ENCODE results near the gene ZNF18.

ZNF18 gene

DNA sequence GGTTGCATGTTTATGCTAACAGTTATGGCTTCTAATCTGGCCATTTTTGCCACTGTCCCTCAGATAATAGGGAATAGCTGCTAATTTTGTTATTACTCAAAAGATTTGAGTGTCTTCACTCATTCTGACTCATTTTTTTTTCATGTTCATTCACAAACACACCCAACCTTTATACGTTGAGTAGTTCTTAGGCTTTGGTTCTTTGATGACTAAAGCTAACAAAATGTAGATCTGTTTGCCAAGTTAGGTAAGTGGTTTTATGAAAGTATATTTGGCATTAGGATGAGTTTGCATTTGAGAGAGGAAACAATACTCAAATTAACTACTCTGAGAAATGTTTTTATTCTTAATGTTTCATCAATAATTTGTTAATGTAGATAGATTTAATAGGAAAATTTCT is 27.1 kb upstream of the ZNF18 start:
- peaks cover 15% of the 10 kb centered on the region for H3K4me1 ChIP-seq (ENCODE audit: control insufficient read depth, insufficient read depth, low read length, poor library complexity, severe bottlenecking)
- DNase-seq, result no peak
- H3K4me3 ChIP-seq (ENCODE audit: insufficient read depth, low read depth, low read length, poor library complexity, severe bottlenecking), result no peak overlapping the region
- no peaks in the 10 kb centered on the region for H3K27me3 ChIP-seq (replicated peaks; ENCODE audit: control insufficient read depth, insufficient read depth, low read length, poor library complexity, severe bottlenecking)
- H3K9me3 ChIP-seq (ENCODE audit: control insufficient read depth, low read length), result no peaks in the 10 kb centered on the region
- H3K27ac ChIP-seq (ENCODE audit: insufficient read depth, low read length, poor library complexity, severe bottlenecking), result no peak overlapping the region
- H3K36me3 ChIP-seq (ENCODE audit: control insufficient read depth, insufficient read depth, low read length), result no peaks in the 10 kb centered on the region

GRCh38 chr17:12022310-12022709 is 25.0 kb upstream of the ZNF18 start:
- Histone ChIP-seq H3K9me3 (ENCODE audit: control insufficient read depth, low read length) (no peaks in the 10 kb centered on the region), H3K27ac (ENCODE audit: insufficient read depth, low read length, poor library complexity, severe bottlenecking) (no peak overlapping the region), H3K4me3 (ENCODE audit: insufficient read depth, low read depth, low read length, poor library complexity, severe bottlenecking) (no peak overlapping the region)

GRCh38 chr17:12021623-12022140 is 24.4 kb upstream of the ZNF18 start:
- H3K27ac ChIP-seq (ENCODE audit: insufficient read depth, low read length, poor library complexity, severe bottlenecking), result peak overlapping the region; percentile 71

More at GRCh38 chr17:12022310-12022709, 25.0 kb upstream of the ZNF18 start:
- H3K36me3 ChIP-seq (ENCODE audit: control insufficient read depth, insufficient read depth, low read length), result no peaks in the 10 kb centered on the region
- peaks cover 15% of the 10 kb centered on the region for H3K4me1 ChIP-seq (ENCODE audit: control insufficient read depth, insufficient read depth, low read length, poor library complexity, severe bottlenecking)
- no peak for DNase-seq
- no peaks in the 10 kb centered on the region for H3K27me3 ChIP-seq (replicated peaks; ENCODE audit: control insufficient read depth, insufficient read depth, low read length, poor library complexity, severe bottlenecking)

DNA sequence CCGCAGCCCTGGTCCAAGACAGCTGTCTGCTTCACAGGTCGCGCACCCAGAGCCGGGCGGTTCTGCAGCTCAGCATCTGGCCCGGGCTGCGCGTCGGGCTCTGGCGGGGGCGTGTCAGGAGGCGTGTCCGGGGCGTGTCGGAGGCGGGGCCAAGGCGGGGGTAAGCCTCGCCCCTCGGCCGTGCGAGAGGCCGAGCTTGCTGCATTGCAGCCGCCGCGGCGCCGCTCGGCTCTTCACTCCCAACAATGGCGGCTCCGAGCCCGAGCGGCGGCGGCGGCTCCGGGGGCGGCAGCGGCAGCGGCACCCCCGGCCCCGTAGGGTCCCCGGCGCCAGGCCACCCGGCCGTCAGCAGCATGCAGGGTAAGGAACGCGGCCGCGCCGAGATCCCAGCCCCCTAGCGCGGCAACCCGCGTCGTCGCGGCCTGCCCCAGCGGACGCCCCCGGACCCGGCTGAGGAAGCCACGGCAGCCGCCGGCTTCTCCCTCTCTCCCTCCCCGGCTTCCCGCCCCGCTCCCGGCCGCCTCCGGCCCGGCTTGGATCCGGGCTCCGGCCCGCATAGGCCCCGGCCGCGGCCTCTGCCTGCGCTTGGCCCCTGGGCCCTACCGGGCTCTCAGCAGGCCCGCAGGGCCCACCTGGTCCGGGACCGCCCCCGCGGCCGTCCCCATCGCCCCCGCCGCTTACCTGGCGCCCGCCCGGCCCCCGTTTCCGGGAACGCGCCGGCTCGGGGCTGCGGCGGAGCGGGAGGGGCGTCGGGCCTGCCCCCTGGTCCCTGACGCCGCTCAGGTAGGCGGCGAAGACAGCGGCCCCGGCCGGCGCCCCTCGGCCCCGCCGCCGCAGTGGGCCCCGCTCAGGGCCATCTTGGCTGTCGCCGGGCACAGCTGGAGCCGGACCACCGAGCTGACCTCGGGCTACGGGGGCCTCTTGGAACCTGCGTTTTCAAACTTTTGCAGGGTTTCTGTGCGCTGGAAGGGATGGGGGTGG is 23.7 kb upstream of the ZNF18 start, which contains the start of gene MAP2K4:
Gene MAP2K4 (plus strand): TSS at position 236 of the 981 bp plus-strand sequence. CDS start 10 bp downstream, at position 246.
- Histone ChIP-seq H3K4me1 (ENCODE audit: control insufficient read depth, insufficient read depth, low read length, poor library complexity, severe bottlenecking) (peaks cover 15% of the 10 kb centered on the region), H3K27me3 (replicated peaks; ENCODE audit: control insufficient read depth, insufficient read depth, low read length, poor library complexity, severe bottlenecking) (no peaks in the 10 kb centered on the region), H3K9me3 (ENCODE audit: control insufficient read depth, low read length) (no peaks in the 10 kb centered on the region), H3K27ac (ENCODE audit: insufficient read depth, low read length, poor library complexity, severe bottlenecking) (peak within 1 kb of the TSS; percentile 71), H3K36me3 (ENCODE audit: control insufficient read depth, insufficient read depth, low read length) (no peaks in the 10 kb centered on the region), H3K4me3 (ENCODE audit: insufficient read depth, low read depth, low read length, poor library complexity, severe bottlenecking) (peak within 1 kb of the TSS; percentile 70)
- DNase-seq, result peak; percentile 89 to 91 (median 89)

More at GRCh38 chr17:12021623-12022140, 24.4 kb upstream of the ZNF18 start:
- H3K36me3 ChIP-seq (ENCODE audit: control insufficient read depth, insufficient read depth, low read length), result no peaks in the 10 kb centered on the region
- no peaks in the 10 kb centered on the region for H3K9me3 ChIP-seq (ENCODE audit: control insufficient read depth, low read length)
- H3K4me3 ChIP-seq (ENCODE audit: insufficient read depth, low read depth, low read length, poor library complexity, severe bottlenecking), result peak overlapping the region; percentile 70
- H3K27me3 ChIP-seq (replicated peaks; ENCODE audit: control insufficient read depth, insufficient read depth, low read length, poor library complexity, severe bottlenecking), result no peaks in the 10 kb centered on the region
- H3K4me1 ChIP-seq (ENCODE audit: control insufficient read depth, insufficient read depth, low read length, poor library complexity, severe bottlenecking), result peaks cover 15% of the 10 kb centered on the region
- no peak for DNase-seq

- Histone ChIP-seq H3K27ac (ENCODE audit: insufficient read depth, low read length, poor library complexity, severe bottlenecking) (no peak overlapping the region), H3K9me3 (ENCODE audit: control insufficient read depth, low read length) (no peaks in the 10 kb centered on the region), H3K36me3 (ENCODE audit: control insufficient read depth, insufficient read depth, low read length) (no peaks in the 10 kb centered on the region), H3K4me3 (ENCODE audit: insufficient read depth, low read depth, low read length, poor library complexity, severe bottlenecking) (no peak overlapping the region), H3K4me1 (ENCODE audit: control insufficient read depth, insufficient read depth, low read length, poor library complexity, severe bottlenecking) (no peaks in the 10 kb centered on the region), H3K27me3 (replicated peaks; ENCODE audit: control insufficient read depth, insufficient read depth, low read length, poor library complexity, severe bottlenecking) (no peaks in the 10 kb centered on the region)
- no peak for DNase-seq
Measured at GRCh38 chr17:12007466-12007865, 10.2 kb upstream of the ZNF18 start.

- H3K27me3 ChIP-seq (replicated peaks; ENCODE audit: control insufficient read depth, insufficient read depth, low read length, poor library complexity, severe bottlenecking), result no peaks in the 10 kb centered on the region
- H3K36me3 ChIP-seq (ENCODE audit: control insufficient read depth, insufficient read depth, low read length), result no peaks in the 10 kb centered on the region
- DNase-seq, result no peak
- no peak overlapping the region for H3K27ac ChIP-seq (ENCODE audit: insufficient read depth, low read length, poor library complexity, severe bottlenecking)
- no peaks in the 10 kb centered on the region for H3K9me3 ChIP-seq (ENCODE audit: control insufficient read depth, low read length)
- H3K4me1 ChIP-seq (ENCODE audit: control insufficient read depth, insufficient read depth, low read length, poor library complexity, severe bottlenecking), result no peaks in the 10 kb centered on the region
- no peak overlapping the region for H3K4me3 ChIP-seq (ENCODE audit: insufficient read depth, low read depth, low read length, poor library complexity, severe bottlenecking)
Measured at GRCh38 chr17:11999696-12000095, 2.4 kb upstream of the ZNF18 start.

GRCh38 chr17:11997972-11998233 is 628 bp upstream of the ZNF18 start:
- H3K27me3 ChIP-seq (replicated peaks; ENCODE audit: control insufficient read depth, insufficient read depth, low read length, poor library complexity, severe bottlenecking), result no peaks in the 10 kb centered on the region
- DNase-seq, result no peak
- peak overlapping the region; percentile 82 for H3K4me3 ChIP-seq (ENCODE audit: insufficient read depth, low read depth, low read length, poor library complexity, severe bottlenecking)
- no peaks in the 10 kb centered on the region for H3K4me1 ChIP-seq (ENCODE audit: control insufficient read depth, insufficient read depth, low read length, poor library complexity, severe bottlenecking)
- H3K9me3 ChIP-seq (ENCODE audit: control insufficient read depth, low read length), result no peaks in the 10 kb centered on the region
- H3K27ac ChIP-seq (ENCODE audit: insufficient read depth, low read length, poor library complexity, severe bottlenecking), result peak overlapping the region; percentile 86
- H3K36me3 ChIP-seq (ENCODE audit: control insufficient read depth, insufficient read depth, low read length), result no peaks in the 10 kb centered on the region

- Histone ChIP-seq H3K27me3 (replicated peaks; ENCODE audit: control insufficient read depth, insufficient read depth, low read length, poor library complexity, severe bottlenecking) (no peaks in the 10 kb centered on the region), H3K4me1 (ENCODE audit: control insufficient read depth, insufficient read depth, low read length, poor library complexity, severe bottlenecking) (peaks cover 3% of the 10 kb centered on the region), H3K4me3 (ENCODE audit: insufficient read depth, low read depth, low read length, poor library complexity, severe bottlenecking) (peak overlapping the region; percentile 82), H3K36me3 (ENCODE audit: control insufficient read depth, insufficient read depth, low read length) (peaks cover 7% of the 10 kb centered on the region), H3K9me3 (ENCODE audit: control insufficient read depth, low read length) (no peaks in the 10 kb centered on the region), H3K27ac (ENCODE audit: insufficient read depth, low read length, poor library complexity, severe bottlenecking) (peak overlapping the region; percentile 86)
- peak in 1 of 3 donors; percentile 16 for DNase-seq
Measured at GRCh38 chr17:11996722-11997146, 541 bp downstream of the ZNF18 start.

GRCh38 chr17:11991461-11991860 is 5.8 kb downstream of the ZNF18 start:
- Histone ChIP-seq H3K27me3 (replicated peaks; ENCODE audit: control insufficient read depth, insufficient read depth, low read length, poor library complexity, severe bottlenecking) (no peaks in the 10 kb centered on the region), H3K36me3 (ENCODE audit: control insufficient read depth, insufficient read depth, low read length) (peaks cover 19% of the 10 kb centered on the region), H3K27ac (ENCODE audit: insufficient read depth, low read length, poor library complexity, severe bottlenecking) (no peak overlapping the region), H3K4me3 (ENCODE audit: insufficient read depth, low read depth, low read length, poor library complexity, severe bottlenecking) (no peak overlapping the region), H3K9me3 (ENCODE audit: control insufficient read depth, low read length) (no peaks in the 10 kb centered on the region), H3K4me1 (ENCODE audit: control insufficient read depth, insufficient read depth, low read length, poor library complexity, severe bottlenecking) (peaks cover 3% of the 10 kb centered on the region)
- no peak for DNase-seq

DNA sequence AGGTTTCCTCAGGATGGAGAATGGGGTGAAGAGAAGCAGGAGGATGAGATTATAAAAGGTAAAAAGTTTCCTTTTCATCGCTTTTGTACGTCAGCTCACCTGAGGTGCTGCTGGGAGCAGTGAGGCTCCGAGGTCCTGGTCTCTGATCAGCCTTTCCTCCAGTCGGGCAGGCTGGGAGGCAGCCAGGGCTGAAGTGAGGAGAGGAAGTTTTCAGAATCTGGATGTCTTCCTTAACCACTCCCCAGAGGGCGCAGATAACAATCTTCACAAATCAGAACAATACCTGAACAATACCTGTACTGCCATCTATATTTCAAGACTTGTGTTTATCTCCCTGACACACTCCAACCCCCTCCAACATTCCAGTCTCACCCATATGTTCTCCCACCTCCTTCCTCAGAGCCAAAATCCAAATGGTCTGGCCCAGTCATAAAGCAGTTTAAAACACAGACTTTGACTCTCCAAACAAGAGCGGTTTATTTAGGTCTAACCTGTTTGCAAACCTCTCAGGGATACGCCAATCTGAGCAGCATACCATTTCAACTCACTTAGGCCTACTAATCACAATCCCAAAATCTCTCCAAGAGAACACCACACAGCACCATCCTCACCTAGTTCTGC is 6.8 kb downstream of the ZNF18 start:
- peaks cover 3% of the 10 kb centered on the region for H3K4me1 ChIP-seq (ENCODE audit: control insufficient read depth, insufficient read depth, low read length, poor library complexity, severe bottlenecking)
- DNase-seq, result no peak
- H3K9me3 ChIP-seq (ENCODE audit: control insufficient read depth, low read length), result no peaks in the 10 kb centered on the region

More for the DNA sequence above, 6.8 kb downstream of the ZNF18 start:
- H3K36me3 ChIP-seq (ENCODE audit: control insufficient read depth, insufficient read depth, low read length), result peaks cover 24% of the 10 kb centered on the region
- no peaks in the 10 kb centered on the region for H3K27me3 ChIP-seq (replicated peaks; ENCODE audit: control insufficient read depth, insufficient read depth, low read length, poor library complexity, severe bottlenecking)
- H3K4me3 ChIP-seq (ENCODE audit: insufficient read depth, low read depth, low read length, poor library complexity, severe bottlenecking), result no peak overlapping the region
- no peak overlapping the region for H3K27ac ChIP-seq (ENCODE audit: insufficient read depth, low read length, poor library complexity, severe bottlenecking)

All from effector memory CD4-positive, alpha-beta T cell (primary cell).